GM12864 (cell line): Measurements from ENCODE around the gene BCOR.

Source experiments
- DNase-seq: peaks from one replicate; pipeline ENCODE4 v3.0.0-alpha.2; 2011; ENCODE audit warnings: low read depth
- H3K4me3 ChIP-seq: 2 replicates; pipeline ENCODE4 v1.5.1; 2011; ENCODE audit warnings: mild to moderate bottlenecking, low read depth, low read length, control low read depth
- TF ChIP-seq, protein P1 (sequence below): IDR thresholded peaks from 2 replicates; pipeline ENCODE4 v1.5.1; 2011; ENCODE audit warnings: low read depth, mild to moderate bottlenecking, moderate library complexity, low read length, control low read depth, inconsistent platforms; ENCODE audit errors: missing control alignments

BCOR gene

DNA sequence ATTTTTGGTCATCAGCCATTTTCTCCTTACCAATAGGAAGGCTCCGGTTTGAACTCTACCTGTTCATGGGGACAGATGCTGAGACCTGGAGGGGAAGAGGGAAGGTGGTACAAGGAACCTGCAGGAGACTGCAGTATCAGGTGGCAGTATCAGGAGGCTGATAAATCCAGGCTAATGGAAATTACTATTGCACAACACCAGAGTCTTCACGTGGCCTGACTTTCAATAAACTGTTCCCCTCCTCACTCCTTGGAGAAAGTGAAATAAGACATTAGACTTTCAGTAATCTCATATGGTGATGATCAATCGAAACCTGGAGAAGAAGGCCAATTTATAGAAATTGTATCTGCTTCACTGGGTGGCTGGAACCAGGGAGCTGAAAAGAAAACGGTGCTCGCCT, 46.2 kb upstream of the BCOR start:
- H3K4me3 ChIP-seq = no peak overlapping the region
- DNase-seq = no peak
- TF ChIP-seq, protein P1, sequence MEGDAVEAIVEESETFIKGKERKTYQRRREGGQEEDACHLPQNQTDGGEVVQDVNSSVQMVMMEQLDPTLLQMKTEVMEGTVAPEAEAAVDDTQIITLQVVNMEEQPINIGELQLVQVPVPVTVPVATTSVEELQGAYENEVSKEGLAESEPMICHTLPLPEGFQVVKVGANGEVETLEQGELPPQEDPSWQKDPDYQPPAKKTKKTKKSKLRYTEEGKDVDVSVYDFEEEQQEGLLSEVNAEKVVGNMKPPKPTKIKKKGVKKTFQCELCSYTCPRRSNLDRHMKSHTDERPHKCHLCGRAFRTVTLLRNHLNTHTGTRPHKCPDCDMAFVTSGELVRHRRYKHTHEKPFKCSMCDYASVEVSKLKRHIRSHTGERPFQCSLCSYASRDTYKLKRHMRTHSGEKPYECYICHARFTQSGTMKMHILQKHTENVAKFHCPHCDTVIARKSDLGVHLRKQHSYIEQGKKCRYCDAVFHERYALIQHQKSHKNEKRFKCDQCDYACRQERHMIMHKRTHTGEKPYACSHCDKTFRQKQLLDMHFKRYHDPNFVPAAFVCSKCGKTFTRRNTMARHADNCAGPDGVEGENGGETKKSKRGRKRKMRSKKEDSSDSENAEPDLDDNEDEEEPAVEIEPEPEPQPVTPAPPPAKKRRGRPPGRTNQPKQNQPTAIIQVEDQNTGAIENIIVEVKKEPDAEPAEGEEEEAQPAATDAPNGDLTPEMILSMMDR = no peak

GRCh38 chrX:40143001-40143400, 45.2 kb upstream of the BCOR start:
- no peak for DNase-seq
- H3K4me3 ChIP-seq = no peak overlapping the region
- TF ChIP-seq, protein P1 = no peak

GRCh38 chrX:40142417-40142816, 44.7 kb upstream of the BCOR start:
- DNase-seq = no peak
- TF ChIP-seq, protein P1 = no peak
- H3K4me3 ChIP-seq = no peak overlapping the region

DNA sequence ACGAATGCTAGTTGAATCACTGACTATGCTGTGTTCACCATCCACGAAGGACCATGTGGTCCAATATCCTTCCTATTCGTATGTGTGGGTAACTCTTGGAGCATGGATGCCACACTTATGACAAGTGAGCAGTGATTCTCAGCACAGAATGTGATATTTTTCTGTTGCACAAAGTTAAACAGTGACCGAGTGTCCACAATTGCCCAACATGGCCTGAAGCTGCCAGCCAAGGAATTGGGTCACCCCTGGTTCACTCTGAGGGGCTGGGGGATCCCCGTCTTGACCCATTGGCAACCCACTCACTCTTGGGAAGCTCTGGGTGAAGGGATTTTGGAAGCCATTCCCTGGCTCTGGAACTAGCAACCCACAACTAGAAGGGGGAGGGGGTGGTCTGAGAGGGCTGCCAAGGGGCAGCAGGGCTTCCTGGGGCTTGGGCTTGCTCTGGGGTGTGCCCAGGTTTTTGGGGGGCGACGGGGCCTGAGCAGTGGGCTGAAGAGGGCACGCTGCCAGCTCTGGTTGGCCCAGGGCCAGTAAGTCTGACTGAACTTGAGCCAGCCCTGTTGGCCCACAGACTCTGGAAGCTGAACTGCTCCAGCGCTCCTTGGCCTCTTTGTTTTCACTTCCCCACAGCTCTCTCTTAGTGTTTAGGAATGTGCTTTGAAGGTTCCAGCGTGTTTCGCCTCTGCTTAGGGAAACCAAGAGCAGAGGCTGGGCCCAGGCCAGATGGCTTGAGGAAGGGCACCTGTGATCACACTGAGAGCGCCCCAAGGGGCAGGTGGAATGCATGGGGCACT, 43.1 kb upstream of the BCOR start:
- no peak overlapping the region for H3K4me3 ChIP-seq
- TF ChIP-seq, protein P1 = no peak
- DNase-seq = no peak

GRCh38 chrX:40132751-40133150, 35.0 kb upstream of the BCOR start:
- TF ChIP-seq, protein P1 = no peak

DNA sequence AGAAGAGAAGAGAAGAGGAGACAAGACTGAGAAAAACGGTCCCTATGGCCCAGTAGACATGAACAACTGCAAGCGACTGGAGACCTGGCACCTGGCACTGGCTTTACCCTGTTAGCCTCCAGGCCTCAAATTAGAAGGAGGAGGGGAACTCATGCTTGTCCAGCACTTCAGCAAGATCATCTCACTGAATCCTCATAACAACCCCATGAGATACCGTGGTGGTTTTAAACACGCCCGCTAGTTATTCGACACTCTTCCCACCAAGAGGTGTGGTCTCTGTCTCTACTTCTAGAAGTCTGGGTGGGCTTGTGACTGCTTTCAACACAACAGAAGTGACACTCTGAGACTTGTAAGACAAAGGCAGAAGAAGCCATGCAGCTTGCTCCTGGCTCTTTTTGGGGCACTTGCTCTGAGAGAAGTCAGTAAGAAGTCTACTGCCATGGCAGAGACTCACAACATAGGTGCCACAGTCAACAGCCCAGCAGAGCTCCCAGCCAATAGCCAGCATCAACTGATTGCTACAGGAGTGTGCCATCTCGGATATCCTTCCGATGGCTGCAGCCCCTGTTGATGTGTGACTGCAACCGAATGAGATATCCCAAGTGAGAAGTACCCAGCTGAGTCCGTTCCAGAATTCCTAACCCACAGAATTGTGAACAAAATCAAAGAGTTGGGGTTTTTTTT, 34.0 kb upstream of the BCOR start:
- TF ChIP-seq, protein P1 = no peak
- H3K4me3 ChIP-seq = no peak overlapping the region
- DNase-seq = no peak

More at GRCh38 chrX:40132751-40133150, 35.0 kb upstream of the BCOR start:
- no peak overlapping the region for H3K4me3 ChIP-seq
- no peak for DNase-seq
